ENCODE measurements around the gene PSD.
A peak's percentile ranks its signal among the peaks of the same experiment; 100 is the strongest.

PSD gene

GRCh38 chr10:102403115-102403514 lies 15.5 kb downstream of the PSD start:
- no peak for DNase-seq (ENCODE audit: low read depth)

DNA sequence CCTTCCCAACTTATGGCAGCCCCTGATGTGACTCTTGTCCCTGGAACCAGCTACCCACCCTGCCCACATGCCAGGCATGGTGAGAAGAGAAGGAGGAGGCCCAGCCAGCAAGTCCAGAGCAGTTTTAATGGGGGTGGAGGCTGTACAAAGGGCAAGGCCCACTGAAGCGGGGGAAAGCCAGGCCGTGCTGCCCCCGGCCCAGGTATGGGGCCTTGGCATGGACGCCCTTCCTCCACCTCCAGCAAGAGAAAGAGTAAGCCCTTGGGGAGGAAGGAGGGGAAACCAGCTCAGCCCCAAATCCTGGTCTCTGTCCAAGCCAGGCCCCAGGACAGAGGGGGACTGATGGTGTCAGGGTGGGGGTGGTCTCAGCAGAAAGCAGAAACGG lies 16.1 kb downstream of the PSD start:
- no peak for DNase-seq (ENCODE audit: low read depth)

DNA sequence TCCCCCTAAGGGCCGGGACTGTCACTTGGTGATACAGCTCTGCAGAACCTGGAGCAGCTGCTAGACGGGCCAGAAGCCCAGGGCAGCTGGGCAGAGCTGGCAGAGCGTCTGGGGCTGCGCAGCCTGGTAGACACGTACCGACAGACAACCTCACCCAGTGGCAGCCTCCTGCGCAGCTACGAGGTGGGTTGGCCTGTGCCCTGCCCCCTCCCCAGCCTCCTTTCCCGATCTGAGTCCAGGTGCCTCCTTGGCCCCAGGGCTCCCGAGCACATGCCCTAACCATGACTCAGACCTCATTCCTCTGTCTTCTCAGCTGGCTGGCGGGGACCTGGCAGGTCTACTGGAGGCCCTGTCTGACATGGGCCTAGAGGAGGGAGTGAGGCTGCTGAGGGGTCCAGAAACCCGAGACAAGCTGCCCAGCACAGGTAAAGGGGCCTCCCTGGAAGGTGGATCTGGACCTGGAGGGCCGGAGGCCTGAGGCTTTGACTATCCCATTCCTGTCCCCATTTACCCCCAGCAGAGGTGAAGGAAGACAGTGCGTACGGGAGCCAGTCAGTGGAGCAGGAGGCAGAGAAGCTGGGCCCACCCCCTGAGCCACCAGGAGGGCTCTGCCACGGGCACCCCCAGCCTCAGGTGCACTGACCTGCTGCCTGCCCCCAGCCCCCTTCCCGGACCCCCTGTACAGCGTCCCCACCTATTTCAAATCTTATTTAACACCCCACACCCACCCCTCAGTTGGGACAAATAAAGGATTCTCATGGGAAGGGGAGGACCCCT lies 16.7 kb downstream of the PSD start:
- no peak for DNase-seq (ENCODE audit: low read depth)

- DNase-seq (ENCODE audit: low read depth), result no peak
These were observed 17.3 kb downstream of the PSD start for GRCh38 chr10:102401342-102401654.

DNA sequence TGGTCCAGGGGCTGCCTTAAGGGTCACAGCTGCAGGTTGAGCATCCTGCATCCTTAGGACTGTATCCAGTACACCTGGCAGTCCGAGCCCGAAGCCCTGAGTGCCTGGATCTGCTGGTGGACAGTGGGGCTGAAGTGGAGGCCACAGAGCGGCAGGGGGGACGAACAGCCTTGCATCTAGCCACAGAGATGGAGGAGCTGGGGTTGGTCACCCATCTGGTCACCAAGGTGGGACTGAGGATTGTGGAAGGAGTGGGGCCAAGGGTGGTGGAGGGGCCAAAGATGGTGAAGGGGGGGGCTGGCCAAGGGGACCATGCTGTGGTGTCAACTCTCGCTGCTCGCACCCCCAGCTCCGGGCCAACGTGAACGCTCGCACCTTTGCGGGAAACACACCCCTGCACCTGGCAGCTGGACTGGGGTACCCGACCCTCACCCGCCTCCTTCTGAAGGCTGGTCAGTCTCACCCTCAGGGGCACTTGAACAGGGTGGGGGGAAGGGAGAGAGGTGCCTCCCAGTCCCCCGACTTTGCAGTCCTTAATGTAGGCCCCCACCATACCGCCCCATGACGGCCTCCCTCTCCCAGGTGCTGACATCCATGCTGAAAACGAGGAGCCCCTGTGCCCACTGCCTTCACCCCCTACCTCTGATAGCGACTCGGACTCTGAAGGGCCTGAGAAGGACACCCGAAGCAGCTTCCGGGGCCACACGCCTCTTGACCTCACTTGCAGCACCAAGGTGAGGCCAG lies 17.8 kb downstream of the PSD start:
- DNase-seq (ENCODE audit: low read depth), result no peak

DNA sequence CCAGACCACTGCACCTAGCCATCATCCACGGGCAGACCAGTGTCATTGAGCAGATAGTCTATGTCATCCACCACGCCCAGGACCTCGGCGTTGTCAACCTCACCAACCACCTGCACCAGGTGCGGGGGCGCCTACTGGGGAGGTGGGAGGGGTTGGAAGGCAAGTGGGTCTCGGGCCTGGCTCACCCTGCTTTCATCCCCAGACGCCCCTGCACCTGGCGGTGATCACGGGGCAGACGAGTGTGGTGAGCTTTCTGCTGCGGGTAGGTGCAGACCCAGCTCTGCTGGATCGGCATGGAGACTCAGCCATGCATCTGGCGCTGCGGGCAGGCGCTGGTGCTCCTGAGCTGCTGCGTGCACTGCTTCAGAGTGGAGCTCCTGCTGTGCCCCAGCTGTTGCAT lies 18.5 kb downstream of the PSD start:
- no peak for DNase-seq (ENCODE audit: low read depth)

DNA sequence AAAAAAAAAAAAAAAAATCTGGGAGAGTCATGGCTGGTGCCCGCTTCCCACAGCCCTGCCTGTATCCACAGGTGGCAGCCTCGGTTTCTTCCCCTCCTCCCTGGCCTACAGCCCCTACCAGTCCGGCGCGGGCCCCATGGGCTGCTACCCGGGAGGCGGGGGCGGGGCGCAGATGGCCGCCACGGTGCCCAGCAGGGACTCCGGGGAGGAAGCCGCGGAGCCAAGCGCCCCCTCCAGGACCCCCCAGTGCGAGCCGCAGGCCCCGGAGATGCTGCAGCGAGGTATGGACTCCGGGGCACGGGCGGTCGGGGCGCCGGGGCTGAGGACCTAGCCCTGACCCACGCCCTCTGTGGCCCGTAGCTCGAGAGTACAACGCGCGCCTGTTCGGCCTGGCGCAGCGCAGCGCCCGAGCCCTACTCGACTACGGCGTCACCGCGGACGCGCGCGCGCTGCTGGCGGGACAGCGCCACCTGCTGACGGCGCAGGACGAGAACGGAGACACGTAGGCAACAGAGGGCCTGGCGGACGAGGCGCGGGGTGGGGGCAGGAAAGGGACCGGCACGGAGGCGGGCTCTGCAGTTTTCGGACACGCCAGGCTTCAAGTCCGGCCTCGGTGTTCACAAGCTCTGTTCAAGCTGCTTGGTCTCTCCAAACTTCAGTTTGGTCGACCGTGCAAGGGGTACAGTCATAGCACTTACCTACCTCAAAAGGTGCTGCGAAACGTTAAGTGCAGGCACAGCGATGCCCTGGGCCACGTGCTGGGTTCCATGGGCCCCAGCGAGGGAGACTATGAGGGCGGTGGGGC lies 19.2 kb downstream of the PSD start:
- peak; percentile 83 for DNase-seq (ENCODE audit: low read depth)

GRCh38 chr10:102398172-102399020 lies 20.2 kb downstream of the PSD start:
- DNase-seq (ENCODE audit: low read depth), result no peak

DNA sequence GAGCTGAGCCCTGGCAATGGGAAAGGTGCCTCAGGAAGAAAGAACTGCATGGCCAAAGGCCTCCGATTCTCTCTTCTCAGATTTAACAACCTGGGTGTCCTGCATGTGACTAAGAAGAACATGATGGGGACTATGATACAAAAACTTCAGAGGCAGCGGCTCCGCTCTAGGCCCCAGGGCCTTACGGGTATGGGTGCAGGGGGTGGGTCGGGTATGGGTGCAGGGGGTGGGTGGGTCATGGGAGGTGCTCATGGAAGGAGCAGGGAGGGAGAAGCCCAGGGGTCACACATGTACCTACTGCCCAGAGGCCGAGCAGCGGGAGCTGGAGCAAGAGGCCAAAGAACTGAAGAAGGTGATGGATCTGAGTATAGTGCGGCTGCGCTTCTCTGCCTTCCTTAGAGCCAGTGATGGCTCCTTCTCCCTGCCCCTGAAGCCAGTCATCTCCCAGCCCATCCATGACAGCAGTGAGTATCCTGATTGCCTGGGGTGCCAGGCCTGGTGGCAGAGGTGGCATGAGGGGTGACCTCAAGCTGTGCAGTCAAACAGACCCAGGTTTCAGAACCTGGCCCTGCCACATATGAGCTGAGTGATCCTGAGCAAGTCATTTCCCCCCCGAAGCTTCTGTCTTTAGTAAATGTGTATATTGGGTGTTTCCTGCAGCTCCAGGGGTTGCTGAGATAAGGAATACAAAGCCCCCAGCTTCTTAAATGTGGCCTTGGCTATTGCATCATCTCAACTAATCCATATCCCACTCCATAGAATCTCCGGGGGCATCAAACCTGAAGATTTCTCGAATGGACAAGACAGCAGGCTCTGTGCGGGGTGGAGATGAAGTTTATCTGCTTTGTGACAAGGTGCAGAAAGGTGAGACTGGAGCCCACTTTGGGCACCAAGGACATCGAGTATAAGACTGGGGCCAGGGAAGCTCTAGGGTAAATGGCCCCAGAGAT lies 21.1 kb downstream of the PSD start:
- no peak for DNase-seq (ENCODE audit: low read depth)

- no peak for DNase-seq (ENCODE audit: low read depth)
These were observed 21.8 kb downstream of the PSD start for GRCh38 chr10:102396730-102397151.

- DNase-seq (ENCODE audit: low read depth), result no peak
These were observed 22.3 kb downstream of the PSD start for GRCh38 chr10:102396317-102396650.

GRCh38 chr10:102395400-102396316 lies 22.9 kb downstream of the PSD start, which contains the start of gene NFKB2:
Gene NFKB2 (plus strand): TSS chr10:102395705. CDS start chr10:102395960, 255 bp downstream.
- DNase-seq (ENCODE audit: low read depth), result peak; percentile 80

DNA sequence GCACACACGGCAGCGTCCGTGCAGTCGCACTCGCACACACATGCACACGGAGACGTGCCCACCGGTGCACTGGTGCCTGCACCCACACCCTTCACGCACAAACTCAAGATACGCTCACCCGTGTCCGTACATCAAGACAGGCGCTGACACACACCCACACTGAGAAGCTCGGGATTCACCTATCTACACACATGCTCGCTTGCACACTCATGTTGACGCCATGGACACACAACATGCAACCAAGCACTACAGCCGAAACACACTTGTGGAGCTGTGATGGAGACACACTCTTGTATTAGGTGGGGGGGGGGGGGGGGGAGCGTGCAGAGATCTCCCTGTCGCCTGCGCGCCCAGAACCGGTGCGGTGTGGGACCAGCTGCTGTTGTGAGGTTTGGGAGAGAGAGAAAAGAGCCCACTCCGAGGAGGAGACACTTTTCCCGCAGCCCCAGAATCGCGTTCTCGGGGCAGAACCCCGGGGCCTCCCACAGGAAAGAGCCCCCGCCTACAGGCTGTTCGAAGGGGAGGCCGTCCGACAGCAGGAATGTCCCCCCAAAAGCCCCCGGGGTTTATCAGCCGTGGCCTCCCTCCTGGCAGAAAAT lies 23.7 kb downstream of the PSD start:
- no peak for DNase-seq (ENCODE audit: low read depth)

DNA sequence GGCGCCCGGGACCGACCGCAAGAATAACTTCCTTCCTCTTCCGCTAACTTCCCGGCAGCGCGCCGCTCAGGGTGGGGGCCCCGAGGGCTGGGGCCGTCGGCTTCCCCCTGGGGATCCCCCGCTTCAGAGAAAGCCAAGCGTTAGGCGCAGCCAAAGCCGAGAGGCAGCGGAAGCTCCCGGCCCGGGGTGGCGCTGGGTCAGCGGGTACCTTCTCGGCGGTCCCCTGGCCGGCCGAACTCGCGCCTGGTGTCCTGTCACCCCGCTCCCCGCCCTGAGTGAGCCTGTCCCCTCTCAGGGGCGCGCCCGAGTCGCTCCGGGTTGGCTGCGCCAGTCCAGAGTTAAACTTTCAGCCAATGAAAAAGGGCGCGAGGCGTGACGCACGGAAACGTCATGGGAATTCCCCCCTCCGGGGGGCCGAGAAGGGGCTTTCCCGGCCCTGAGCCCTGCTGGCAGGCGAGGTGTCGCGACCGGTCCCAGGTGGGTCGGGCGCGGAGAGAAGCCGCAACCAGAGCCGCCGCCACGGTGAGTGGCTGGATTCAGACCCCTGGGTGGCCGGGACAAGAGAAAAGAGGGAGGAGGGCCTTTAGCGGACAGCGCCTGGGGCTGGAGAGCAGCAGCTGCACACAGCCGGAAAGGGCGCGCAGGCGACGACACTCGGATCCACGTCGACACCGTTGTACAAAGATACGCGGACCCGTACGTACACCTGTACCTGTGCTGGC lies 24.3 kb downstream of the PSD start:
- DNase-seq (ENCODE audit: low read depth), result peak; percentile 93

- DNase-seq (ENCODE audit: low read depth), result no peak
These were observed 25.0 kb downstream of the PSD start for GRCh38 chr10:102393411-102394078.

DNA sequence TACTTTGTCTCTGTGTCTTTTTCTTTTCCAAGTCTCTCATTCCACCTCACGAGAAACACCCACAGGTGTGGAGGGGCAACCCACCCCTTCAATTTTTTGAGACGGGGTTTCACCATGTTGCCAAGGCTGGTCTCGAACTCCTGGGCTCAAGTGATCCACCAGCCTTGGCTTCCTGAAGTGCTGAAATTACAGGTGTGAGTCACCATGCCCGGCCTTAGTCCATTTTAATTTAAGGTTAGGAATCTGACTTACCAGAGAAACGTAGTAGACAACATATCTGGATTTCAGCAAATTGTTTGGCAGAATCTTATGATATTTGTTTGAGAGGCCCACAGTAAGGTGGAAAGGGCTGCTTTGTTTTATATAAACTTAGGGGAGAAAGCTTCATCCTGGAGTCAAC lies 26.3 kb downstream of the PSD start:
- no peak for DNase-seq (ENCODE audit: low read depth)

GRCh38 chr10:102389894-102390293 lies 28.7 kb downstream of the PSD start:
- no peak for DNase-seq (ENCODE audit: low read depth)

Data from fibroblast of gingiva (primary cell).